Activated gamma-delta T cell treated with anti-CD3 and anti-CD28 coated beads, Interleukin-2, amount 50 U/mL, for 16 hours (primary cell): ENCODE data around the gene MEF2D.

Source experiments
- DNase-seq: peaks from one replicate; pipeline ENCODE4 v3.0.0-alpha.2; 2020; ENCODE audit warnings: low read depth

MEF2D gene

GRCh38 chr1:156500543-156500792, at the start of gene MEF2D:
Gene MEF2D (minus strand): TSS chr1:156500775. CDS start chr1:156483292, 17,483 bp downstream.
- no peak for DNase-seq

DNA sequence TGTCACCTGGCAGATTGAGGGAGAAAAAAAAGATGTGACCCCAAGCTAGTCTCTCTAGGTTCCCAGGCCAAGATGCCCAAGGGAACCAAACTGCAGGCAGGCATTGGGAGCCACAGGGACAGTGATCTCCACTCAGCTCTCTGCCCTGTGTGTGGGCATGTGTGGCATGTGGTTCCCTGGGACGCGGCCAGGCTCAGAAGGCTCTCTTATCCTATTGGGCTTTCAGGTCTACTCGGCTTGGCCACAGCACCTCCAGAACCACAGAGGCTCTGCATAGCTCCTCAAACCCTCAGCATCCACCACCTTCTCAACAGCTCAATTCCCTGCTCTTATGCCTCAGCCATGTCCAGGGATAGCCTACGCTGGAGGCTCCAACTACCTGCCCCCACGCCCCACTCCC, 49.8 kb upstream of the MEF2D start:
- DNase-seq = no peak

GRCh38 chr1:156549831-156550230, 49.3 kb upstream of the MEF2D start:
- no peak for DNase-seq

GRCh38 chr1:156549390-156549789, 48.8 kb upstream of the MEF2D start:
- no peak for DNase-seq

DNA sequence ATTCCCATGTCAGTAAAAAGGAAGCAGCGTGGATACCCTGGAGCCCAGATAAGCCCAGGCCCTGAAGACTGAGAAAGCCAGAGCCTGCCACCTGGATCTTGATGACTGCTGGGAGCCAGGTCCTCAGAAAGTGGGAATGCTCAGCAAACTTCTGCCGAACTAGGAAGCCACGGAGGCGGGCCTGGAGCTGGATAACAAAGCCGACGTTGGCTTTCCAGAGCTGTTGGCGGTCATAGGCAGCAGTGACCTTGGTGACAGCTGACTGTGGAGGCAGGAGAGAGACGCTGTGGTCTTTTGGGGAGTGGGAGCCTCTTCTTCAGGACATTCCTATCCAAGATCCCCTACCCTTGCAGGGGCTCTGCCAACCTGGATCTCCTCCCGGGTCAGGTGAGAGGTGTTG, 47.4 kb upstream of the MEF2D start:
- DNase-seq = no peak

DNA sequence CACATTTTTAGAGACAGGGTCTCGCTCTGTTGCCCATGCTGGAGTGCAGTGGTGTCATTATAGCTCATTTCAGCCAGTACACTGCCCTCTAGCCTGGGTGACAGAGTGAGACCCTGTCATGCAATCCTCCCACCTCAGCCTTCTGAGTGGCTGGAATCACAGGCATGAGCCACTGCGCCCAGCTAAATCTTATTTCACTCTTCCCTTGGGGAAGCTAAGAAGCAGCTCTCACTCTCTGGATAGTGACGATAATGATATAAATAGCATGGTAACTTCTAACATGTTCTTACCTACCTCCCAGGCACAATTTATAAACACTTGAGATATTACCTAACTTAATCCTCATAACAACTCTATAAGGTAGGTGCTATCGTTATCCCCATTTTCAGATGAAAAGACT, 46.9 kb upstream of the MEF2D start:
- no peak for DNase-seq

DNA sequence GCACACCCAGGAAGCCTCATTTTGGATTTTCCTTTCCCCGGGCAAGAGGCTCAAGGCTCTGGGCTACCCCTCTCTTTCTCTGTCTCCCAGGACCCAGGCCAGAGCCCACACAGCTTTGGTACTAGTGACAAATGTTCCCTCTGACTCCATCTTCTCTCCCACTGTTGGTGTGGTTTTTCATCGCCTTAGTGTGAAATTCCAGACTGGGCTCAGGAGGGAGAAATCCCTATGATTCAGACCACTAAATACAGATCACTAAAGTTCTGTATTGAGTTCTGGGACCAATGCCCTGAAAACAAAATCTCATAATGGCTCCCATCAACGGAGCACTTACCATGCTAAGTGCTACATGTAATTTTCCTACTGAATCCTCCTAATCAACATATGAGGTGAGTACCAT, 45.7 kb upstream of the MEF2D start:
- DNase-seq = no peak

GRCh38 chr1:156544592-156545102, 44.1 kb upstream of the MEF2D start:
- DNase-seq = no peak

DNA sequence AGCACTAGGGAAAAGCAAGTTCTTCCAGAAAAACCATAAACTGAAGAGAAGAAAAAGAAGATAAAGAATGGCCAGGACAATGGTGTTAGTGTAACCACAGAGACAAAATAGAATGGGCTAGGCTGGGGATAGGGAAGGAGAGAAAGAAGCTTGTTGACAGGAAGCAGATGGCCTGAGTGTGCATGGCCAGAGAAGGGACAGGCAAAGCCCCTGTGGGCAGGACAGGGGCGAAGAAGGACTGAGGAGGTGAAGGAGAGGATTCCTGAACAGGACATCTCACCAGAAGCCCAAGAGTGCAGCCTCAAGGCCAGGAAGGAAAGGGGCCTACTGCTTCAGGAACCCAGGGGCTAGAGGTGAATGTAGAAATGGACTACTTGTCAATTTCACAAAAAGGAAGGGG, 42.5 kb upstream of the MEF2D start:
- DNase-seq = no peak

GRCh38 chr1:156540955-156541354, 40.4 kb upstream of the MEF2D start:
- no peak for DNase-seq

GRCh38 chr1:156539818-156540355, 39.3 kb upstream of the MEF2D start:
- DNase-seq = no peak

DNA sequence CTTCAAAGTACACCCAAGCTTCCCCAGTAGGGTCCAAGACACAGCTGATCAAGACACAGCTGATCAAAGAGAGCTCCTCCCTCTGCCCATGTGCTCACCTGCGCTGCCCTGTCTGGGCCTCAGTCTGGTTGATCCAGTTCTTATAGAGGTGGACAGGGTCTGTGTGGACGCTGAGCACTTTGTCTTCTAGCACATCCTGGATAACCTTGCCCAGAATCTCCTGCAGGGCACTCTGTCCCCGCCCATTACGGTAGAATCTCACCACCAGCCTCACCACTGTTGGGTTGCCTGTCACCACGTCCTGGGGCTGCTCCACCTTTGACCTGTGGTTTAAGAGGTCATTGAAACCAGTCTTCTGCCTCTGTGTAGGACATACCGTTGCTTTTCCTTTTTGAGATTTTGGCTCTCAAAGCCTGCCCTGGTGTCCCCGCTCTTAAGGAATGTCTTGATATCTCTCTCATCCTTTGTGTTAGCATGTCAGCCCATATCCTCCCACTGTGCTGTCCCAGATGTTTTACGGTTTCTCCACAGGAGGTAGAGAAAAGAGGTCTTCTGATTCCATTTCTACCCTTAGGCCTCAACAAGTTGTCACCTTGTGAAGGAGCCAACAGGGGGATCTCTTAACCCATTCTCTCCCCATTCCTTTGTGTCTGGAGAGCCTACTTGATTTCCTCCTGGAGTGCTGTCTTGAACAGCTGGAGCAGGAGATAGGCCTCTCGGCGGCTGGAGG, 38.3 kb upstream of the MEF2D start:
- DNase-seq = no peak

GRCh38 chr1:156537027-156537426, 36.5 kb upstream of the MEF2D start:
- DNase-seq = no peak

DNA sequence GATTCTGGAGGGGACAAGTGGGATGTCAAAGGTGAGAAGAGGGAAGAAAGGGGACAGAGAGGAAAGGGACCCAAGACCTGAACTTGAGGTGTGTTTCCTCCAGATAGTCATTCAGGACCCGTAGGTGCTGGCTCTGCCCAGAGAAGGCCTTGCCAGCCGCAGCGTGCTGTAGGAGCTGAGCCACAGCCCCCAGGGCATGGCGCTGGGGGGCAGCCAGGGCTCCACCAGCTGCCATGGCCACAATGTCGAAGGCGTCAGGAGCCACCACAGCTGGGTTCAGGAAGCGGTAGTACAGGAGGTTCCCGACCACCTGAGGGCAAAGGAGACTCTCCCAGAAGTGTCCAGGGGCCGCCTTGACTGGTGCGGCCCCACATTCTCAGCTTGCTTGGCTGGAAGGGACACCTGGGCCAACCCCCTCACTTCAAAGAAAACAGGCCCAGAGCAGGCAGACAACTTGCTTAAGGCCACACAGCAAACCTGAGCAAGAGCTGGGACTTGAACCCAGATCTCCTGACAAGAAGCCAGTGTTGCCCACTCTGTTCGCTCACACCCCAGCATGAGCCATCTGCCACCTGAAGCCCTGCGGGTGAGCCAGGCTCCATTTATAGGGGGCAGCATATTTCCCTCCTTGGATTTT, 34.0 kb upstream of the MEF2D start:
- DNase-seq = no peak

- DNase-seq = no peak
Measured at GRCh38 chr1:156533568-156534220, 33.1 kb upstream of the MEF2D start.

GRCh38 chr1:156532374-156532773, 31.8 kb upstream of the MEF2D start:
- DNase-seq = no peak

DNA sequence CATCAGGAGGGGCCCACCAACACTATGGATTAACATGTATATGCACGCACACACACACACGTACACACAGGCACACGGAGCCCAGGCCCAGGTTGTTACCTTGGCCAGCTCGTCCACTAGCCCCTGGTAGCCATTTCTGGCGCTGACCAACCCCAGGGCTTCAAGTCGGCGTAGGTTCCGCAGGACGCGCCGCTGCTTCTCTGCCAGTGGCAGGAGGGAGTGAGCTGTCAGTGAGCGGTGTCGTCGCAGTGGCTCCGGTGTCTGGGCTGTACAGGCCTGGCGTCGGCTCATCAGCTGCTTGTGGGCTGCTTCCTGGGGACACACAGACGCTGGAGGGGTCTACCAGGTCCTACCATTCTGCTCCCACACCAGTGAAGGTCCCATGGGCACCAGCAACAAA, 29.4 kb upstream of the MEF2D start:
- DNase-seq = no peak

DNA sequence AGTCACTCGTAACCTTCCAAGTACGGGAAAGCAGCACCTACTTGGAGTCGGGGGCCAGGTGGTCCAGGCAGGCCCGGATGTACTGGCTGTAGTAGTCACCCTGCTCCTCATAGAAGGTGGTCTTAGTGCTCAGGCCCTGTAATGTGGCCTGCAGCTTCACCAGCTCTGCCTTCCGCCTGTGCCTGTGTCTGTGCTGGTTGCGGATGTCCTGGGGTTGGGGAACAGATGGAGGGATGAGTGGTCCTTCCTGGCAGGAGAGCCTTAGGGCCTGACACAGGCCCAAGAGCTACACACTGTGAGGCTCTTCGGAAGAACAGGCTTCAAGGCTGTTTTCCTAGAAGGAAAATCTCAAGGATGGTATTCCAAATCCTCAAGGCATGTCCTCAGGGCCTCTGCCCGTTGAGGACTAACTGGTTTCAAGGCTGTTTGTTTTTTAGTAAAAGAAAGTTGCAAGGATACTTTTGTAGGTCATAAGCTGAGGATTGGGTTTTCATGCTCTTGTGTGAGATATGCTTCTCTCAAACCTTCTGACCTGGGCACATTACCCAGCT, 28.4 kb upstream of the MEF2D start:
- no peak for DNase-seq

DNA sequence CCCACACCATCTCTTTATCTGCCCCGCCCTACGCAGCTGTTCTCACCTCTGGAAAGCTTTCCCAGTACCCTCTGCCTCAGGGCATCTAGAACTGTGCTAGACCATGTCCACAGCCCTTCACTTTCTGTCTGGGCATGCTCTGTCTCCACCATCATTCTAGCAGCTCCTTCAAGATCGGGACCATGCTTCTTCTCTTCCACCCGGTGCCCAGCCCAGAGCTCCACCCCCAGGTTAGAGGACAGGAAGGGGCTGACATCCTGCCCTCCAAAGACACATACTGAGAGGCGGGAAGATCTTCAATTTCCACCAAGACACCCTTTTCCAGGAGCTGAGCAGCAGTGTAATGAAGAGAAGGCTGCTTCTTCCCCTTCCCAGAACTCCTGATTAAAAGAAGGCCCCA, 27.7 kb upstream of the MEF2D start:
- DNase-seq = no peak

DNA sequence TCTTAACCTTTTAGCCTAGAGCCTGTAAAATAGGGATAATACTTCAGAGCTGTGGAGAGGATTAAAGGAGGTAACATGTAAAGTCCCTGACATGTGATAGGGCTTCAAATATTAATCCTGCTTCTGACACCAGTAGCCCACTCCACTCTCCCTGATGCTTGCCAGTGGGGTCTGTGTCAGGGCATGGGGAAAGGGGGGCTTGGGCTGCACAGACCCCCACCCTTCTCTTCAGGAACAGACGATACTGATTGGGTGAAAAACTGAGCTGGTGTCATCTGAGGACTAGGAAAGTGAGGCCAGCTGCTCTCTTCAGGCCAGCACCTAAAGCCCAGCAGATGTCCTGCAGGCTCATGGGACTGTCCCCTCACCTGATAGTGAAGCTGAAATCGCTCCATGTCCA, 27.0 kb upstream of the MEF2D start:
- DNase-seq = no peak

DNA sequence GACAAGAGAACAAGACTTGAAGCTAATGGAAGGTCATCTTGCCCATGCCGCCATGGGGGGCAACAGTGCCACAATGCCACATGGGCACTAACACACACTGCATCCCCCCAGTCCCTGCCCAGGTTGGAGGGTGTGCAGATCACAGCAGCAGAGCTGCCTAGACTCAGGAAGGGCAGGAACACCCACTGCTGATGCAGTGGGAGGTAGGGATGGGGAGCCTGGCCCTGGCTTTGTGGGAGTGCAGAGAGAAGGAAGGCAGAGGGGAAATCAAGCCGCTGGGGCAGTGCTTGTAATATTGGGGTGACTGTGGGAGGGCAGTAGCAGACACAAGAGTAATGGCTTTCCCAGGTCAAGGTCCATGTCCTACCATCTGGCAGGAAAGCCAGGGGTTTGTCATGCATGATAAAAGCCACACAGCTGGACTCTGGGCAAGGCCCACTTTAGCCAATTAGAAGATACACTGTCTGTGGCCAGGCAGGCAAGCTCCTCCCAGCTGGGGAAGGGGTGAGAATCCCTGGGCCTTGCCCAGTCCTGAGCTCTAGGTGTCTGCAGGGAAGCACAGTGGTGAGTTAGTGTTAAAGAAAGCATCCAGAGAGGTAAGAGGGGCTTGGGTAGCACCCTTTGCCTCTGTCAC, 25.4 kb upstream of the MEF2D start:
- no peak for DNase-seq

DNA sequence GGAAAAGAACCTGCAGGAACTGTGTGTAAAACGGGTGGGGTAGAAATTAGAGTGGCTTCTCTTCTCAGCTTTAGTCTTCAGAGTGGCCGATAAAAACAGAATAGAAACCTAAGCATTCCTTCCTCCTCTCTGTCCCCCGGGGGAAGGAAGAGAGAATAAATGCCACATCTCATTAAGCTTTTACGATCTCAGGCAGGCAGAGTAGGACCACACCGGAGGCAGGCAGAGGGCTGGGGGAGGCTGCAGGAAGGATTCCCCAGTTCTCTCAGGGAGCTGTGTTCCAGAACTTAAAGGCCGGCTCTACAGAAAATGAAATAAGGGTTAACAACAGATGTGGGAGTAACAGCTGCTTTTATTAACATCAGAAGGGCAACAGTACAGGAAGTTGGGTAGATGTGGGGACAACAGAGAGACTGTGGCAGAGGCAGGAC, 24.5 kb upstream of the MEF2D start:
- no peak for DNase-seq
